Kidney (tissue), 14 donors: Measurements from ENCODE around the gene SPOUT1. TPM values are rescaled to one million over a fixed set of nuclear protein-coding genes. Genes with fewer than 3 reads are reported as not detected.
A peak's percentile ranks its signal among the peaks of the same experiment; 100 is the strongest.

Source experiments
- DNase-seq, 5 donors: peaks; one replicate each; pipeline ENCODE4 v3.0.0-alpha.2; 2013 to 2020
- FAIRE-seq: peaks from 2 replicates; lab custom pipeline; 2012; peaks lifted over from hg19 to GRCh38; lab: Jason Lieb, UNC
- H3K27ac ChIP-seq, 2 donors: one replicate each; pipeline ENCODE4 v1.7.0; 2013; ENCODE audit warnings: low read depth in 2 of 2, low read length in 2 of 2, inconsistent platforms in 1 of 2
- H3K27me3 ChIP-seq: one replicate; pipeline ENCODE4 v1.7.1; 2013; ENCODE audit warnings: low read length, inconsistent platforms; ENCODE audit not compliant: control insufficient read depth, insufficient read depth
- H3K36me3 ChIP-seq, 3 donors: one replicate each; pipeline versions ENCODE4 v1.7.0 to v1.7.1; 2013; ENCODE audit warnings: low read length in 3 of 3, control low read depth in 1 of 3, inconsistent platforms in 1 of 3; ENCODE audit not compliant: insufficient read depth in 3 of 3, control insufficient read depth in 2 of 3
- H3K4me1 ChIP-seq, 3 donors: one replicate each; pipeline versions ENCODE4 v1.7.0 to v1.7.1; 2013; ENCODE audit warnings: low read length in 3 of 3, inconsistent platforms in 1 of 3, low read depth in 1 of 3; ENCODE audit not compliant: control insufficient read depth in 2 of 3, insufficient read depth in 2 of 3
- H3K4me3 ChIP-seq, 3 donors: one replicate each; pipeline versions ENCODE4 v1.7.0 to v1.8.1; 2013; ENCODE audit warnings: low read length in 3 of 3, control low read depth in 1 of 3, inconsistent platforms in 1 of 3
- H3K9ac ChIP-seq, 3 donors: one replicate each; pipeline versions ENCODE4 v1.7.0 to v1.7.1; 2013; ENCODE audit warnings: low read length in 3 of 3, control low read depth in 1 of 3, inconsistent platforms in 1 of 3
- H3K9me3 ChIP-seq, 3 donors: one replicate each; pipeline versions ENCODE4 v1.7.0 to v1.7.1; 2013; ENCODE audit warnings: low read length in 3 of 3, control low read depth in 1 of 3, inconsistent platforms in 1 of 3; ENCODE audit not compliant: control insufficient read depth in 2 of 3, insufficient read depth in 1 of 3
- CTCF ChIP-seq: IDR thresholded peaks from 3 replicates; pipeline ENCODE4 v1.5.1; 2012; ENCODE audit warnings: mild to moderate bottlenecking, moderate library complexity, borderline replicate concordance; ENCODE audit not compliant: insufficient read depth; ENCODE audit errors: extremely low read depth
- intact Hi-C: fragments of 100-400 bp; cut with DNase I; formaldehyde crosslinking; loops from one replicate; pipeline ENCODE4 v1.11.1; 2022
- polyA plus RNA-seq: library from polyadenylated mRNA; stranded (reverse); fragments of 350-450 nt; fragmentation: Illumina TruSeq; extraction: RNeasy Lipid Tissue Mini Kit (QIAGEN cat#74804); gene quantifications from one replicate; pipeline ENCODE4 v1.2.3, GENCODE V29; 2014; ENCODE audit warnings: low read depth, low replicate concordance; ENCODE audit not compliant: insufficient read depth
- total RNA-seq: library from RNA; stranded (reverse); fragmentation: NEBNext Ultra II Directional; extraction: Animal tissue kit (Norgen Biotek cat#: 25700); gene quantifications from one replicate; pipeline ENCODE4 v1.2.1, GENCODE V29; 2021
- donor health status: control.
- donor health status: control.
- donor health status: control.
- donor health status: control.
- donor health status: control.
- donor health status: DM: yes; HTN: yes; CAD: no.
- donor health status: Normal renal cell carcinoma (clear cell type).

Gene SPOUT1
- total and polyA plus RNA-seq, 2 donors from 2014 or later, result 42.0 to 56.8 TPM

GRCh38 chr9:128788445-128788844, 41.1 kb downstream of the SPOUT1 start:
- H3K9ac ChIP-seq, result peak overlapping the region in 1 of 3 donors; percentile 79
- intact Hi-C loops, result no loop called here
- DNase-seq, result no peak
- no peak for TF ChIP-seq CTCF
- H3K4me1 ChIP-seq, result peaks cover 0 to 13% (median 9%) of the 10 kb centered on the region in 3 donors
- FAIRE-seq, result no peak
- H3K27ac ChIP-seq, result peak overlapping the region in 1 of 2 donors; percentile 0
- H3K36me3 ChIP-seq, result peaks cover 3 to 19% (median 17%) of the 10 kb centered on the region in 3 donors
- H3K9me3 ChIP-seq, result no peaks in the 10 kb centered on the region
- peak overlapping the region in 2 of 3 donors; percentile 73 to 92 for H3K4me3 ChIP-seq
- H3K27me3 ChIP-seq, result no peaks in the 10 kb centered on the region

GRCh38 chr9:128787659-128788058, 41.9 kb downstream of the SPOUT1 start:
- Histone ChIP-seq H3K9me3 (no peaks in the 10 kb centered on the region), H3K27me3 (no peaks in the 10 kb centered on the region), H3K4me3 (peak overlapping the region; percentile 73 to 92 (median 80)), H3K36me3 (peaks cover under 1 to 15% (median 11%) of the 10 kb centered on the region in 3 donors), H3K4me1 (peaks cover 0 to 11% (median 6%) of the 10 kb centered on the region in 3 donors), H3K9ac (peak overlapping the region; percentile 22 to 79 (median 61)), H3K27ac (peak overlapping the region in 1 of 2 donors; percentile 87)
- FAIRE-seq, result no peak
- intact Hi-C loops, result no loop called here
- DNase-seq, result peak in 2 of 5 donors; percentile 17 to 52
- no peak for TF ChIP-seq CTCF

GRCh38 chr9:128786681-128787601, 42.7 kb downstream of the SPOUT1 start, which contains the start of gene TBC1D13:
TBC1D13 (plus strand) TSS chr9:128787253; CDS start chr9:128787354, 101 bp downstream.
- FAIRE-seq, result no peak

More at GRCh38 chr9:128786681-128787601, 42.7 kb downstream of the SPOUT1 start, which contains the start of gene TBC1D13:
- no peak for TF ChIP-seq CTCF
- H3K4me1 ChIP-seq, result peaks cover 0 to 11% (median 6%) of the 10 kb centered on the region in 3 donors
- peak within 1 kb of the TSS; percentile 73 to 92 (median 80) for H3K4me3 ChIP-seq
- H3K27ac ChIP-seq, result peak within 1 kb of the TSS; percentile 83 to 87
- peaks cover 0 to 9% (median 4%) of the 10 kb centered on the region in 3 donors for H3K36me3 ChIP-seq
- H3K9ac ChIP-seq, result peak within 1 kb of the TSS; percentile 61 to 89 (median 79)
- H3K9me3 ChIP-seq, result no peaks in the 10 kb centered on the region
- peak; percentile 89 to 97 (median 92) for DNase-seq
- intact Hi-C loops, result no loop called here
- H3K27me3 ChIP-seq, result no peaks in the 10 kb centered on the region
